Spleen (tissue), 11 donors: ENCODE results near the gene PLCB4. TPM values are rescaled to one million over a fixed set of nuclear protein-coding genes. Genes with fewer than 3 reads are reported as not detected.

Source experiments
- DNase-seq: peaks from one replicate; pipeline ENCODE4 v3.0.0-alpha.2; 2020
- H3K27ac ChIP-seq, 8 donors: fragments of 200-600 bp; sonication (generic) in 7 of 8; 1 replicate in 4 of 8; 2 replicates in 4 of 8; pipeline versions ENCODE4 v1.5.0 to v1.8.0; 2016 to 2021; ENCODE audit warnings: inconsistent platforms in 4 of 8, mild to moderate bottlenecking in 4 of 8, moderate library complexity in 1 of 8
- H3K27me3 ChIP-seq, 7 donors: fragments of 200-600 bp; sonication (generic) in 6 of 7; replicated peaks in 1 of 7; 1 replicate in 4 of 7; 2 replicates in 3 of 7; pipeline versions ENCODE4 v1.5.0 to v1.8.0; 2016 to 2021; ENCODE audit warnings: inconsistent platforms in 3 of 7, mild to moderate bottlenecking in 1 of 7
- H3K36me3 ChIP-seq, 6 donors: fragments of 200-600 bp; sonication (generic) in 5 of 6; 1 replicate in 4 of 6; 2 replicates in 2 of 6; pipeline versions ENCODE4 v1.5.0 to v1.8.0; 2016 to 2021; ENCODE audit warnings: inconsistent platforms in 2 of 6
- H3K4me1 ChIP-seq, 6 donors: fragments of 200-600 bp; sonication (generic) in 5 of 6; 1 replicate in 3 of 6; 2 replicates in 3 of 6; pipeline versions ENCODE4 v1.5.0 to v1.8.0; 2016 to 2021; ENCODE audit warnings: inconsistent platforms in 3 of 6
- H3K4me3 ChIP-seq, 8 donors: fragments of 200-600 bp; sonication (generic) in 7 of 8; 1 replicate in 4 of 8; 2 replicates in 4 of 8; pipeline versions ENCODE4 v1.5.0 to v1.8.0; 2016 to 2021; ENCODE audit warnings: inconsistent platforms in 4 of 8, mild to moderate bottlenecking in 4 of 8, moderate library complexity in 2 of 8
- H3K9me3 ChIP-seq, 8 donors: fragments of 200-600 bp; sonication (generic) in 7 of 8; 1 replicate in 4 of 8; 2 replicates in 4 of 8; pipeline versions ENCODE4 v1.5.0 to v1.8.0; 2016 to 2021; ENCODE audit warnings: inconsistent platforms in 4 of 8
- CTCF ChIP-seq, 11 experiments: fragments of 200-600 bp in 7 of 11; fragments of 450-650 bp in 4 of 11; sonication (generic) in 4 of 11; IDR thresholded peaks in 8 of 11; conservative IDR thresholded peaks in 3 of 11; 1 replicate in 7 of 11; 2 replicates in 4 of 11; pipeline versions ENCODE4 v1.4.0 to v1.8.0; 2016 to 2021; ENCODE audit warnings: antibody characterized with exemption in 11 of 11, inconsistent platforms in 4 of 11, mild to moderate bottlenecking in 1 of 11
- POLR2A ChIP-seq, 3 donors: fragments of 450-650 bp; IDR thresholded peaks; one replicate each; pipeline ENCODE4 v1.5.1; 2017; ENCODE audit warnings: antibody characterized with exemption in 3 of 3, mild to moderate bottlenecking in 1 of 3
- POLR2AphosphoS5 ChIP-seq, 3 donors: sonication (generic); formaldehyde crosslinking; IDR thresholded peaks; one replicate each; pipeline ENCODE4 v1.5.1; 2017; ENCODE audit warnings: antibody characterized with exemption in 3 of 3
- WGBS, 5 donors: extraction: QIAGEN DNeasy Blood & Tissue Kit in 3 of 5; methylation state at CpG; one replicate each; pipeline versions ENCODE4 v1.1.5 to v1.1.7; 2013 to 2018; 5-methylcytosine and 5-hydroxymethylcytosine counted together
- intact Hi-C: fragments of 100-400 bp; cut with DNase I; formaldehyde crosslinking; loops from one replicate; pipeline ENCODE4 v1.15.0; 2023; ENCODE audit warnings: low total_unique reads
- polyA plus RNA-seq, 3 donors: library from polyadenylated mRNA; stranded (reverse); fragments of 200-250 nt; gene quantifications; one replicate each; pipeline ENCODE4 v1.2.1, GENCODE V29; 2013
- total RNA-seq, 7 donors: library from RNA; depleted of rRNA in 3 of 7; stranded (reverse); fragments of >200 nt in 3 of 7; fragmentation: NEBNext Ultra II Directional in 4 of 7; extraction: Animal tissue kit (Norgen Biotek cat#: 25700) in 4 of 7; gene quantifications; one replicate each; pipeline versions ENCODE4 v1.1.0 to v1.2.1, GENCODE V29; 2016 to 2021
- donor health status: healthy with polysubstance abuse.
- donor health status: DM: no; HTN: no; CAD: no; lungs with moderate emphysema.
- donor health status: DM: no; HTN: no; CAD: no.
- donor health status: Bipolar disorder and iron deficiency.
- donor health status: healthy.
- donor health status: DM: no; HTN: no; CAD: no.
- donor health status: DM: yes; HTN: yes; CAD: no.

Gene PLCB4
- total and polyA plus RNA-seq, 10 donors: 0.43 to 4.9 (median 1.6) TPM

- TF ChIP-seq CTCF (IDR thresholded peaks at IDR 0.05 in 8 of 11, conservative IDR thresholded peaks at IDR 0.05 in 3 of 11) (no peak), POLR2A (IDR thresholded peaks at IDR 0.05) (no peak), POLR2AphosphoS5 (IDR thresholded peaks at IDR 0.05) (no peak)
- H3K4me3 ChIP-seq: no peak overlapping the region
- DNase-seq: no peak
- no peaks in the 10 kb centered on the region for H3K9me3 ChIP-seq
- intact Hi-C loops: no loop called here
- 76 to 84% (median 83%) methylated on average over 3 of the region's 3 CpGs for WGBS, 5 donors
- no peak overlapping the region for H3K27ac ChIP-seq
- no peaks in the 10 kb centered on the region for H3K4me1 ChIP-seq
- no peaks in the 10 kb centered on the region for H3K27me3 ChIP-seq
- H3K36me3 ChIP-seq: no peaks in the 10 kb centered on the region
These were observed 355.7 kb downstream of the PLCB4 start for GRCh38 chr20:9424551-9424950.

GRCh38 chr20:9427430-9428291, 358.8 kb downstream of the PLCB4 start:
- intact Hi-C loops: no loop called here
- no peaks in the 10 kb centered on the region for H3K27me3 ChIP-seq
- no peak overlapping the region for H3K27ac ChIP-seq
- H3K9me3 ChIP-seq: no peaks in the 10 kb centered on the region
- DNase-seq: no peak
- no peaks in the 10 kb centered on the region for H3K36me3 ChIP-seq
- TF ChIP-seq CTCF (IDR thresholded peaks at IDR 0.05 in 8 of 11, conservative IDR thresholded peaks at IDR 0.05 in 3 of 11): no peak
- TF ChIP-seq POLR2AphosphoS5 (IDR thresholded peaks at IDR 0.05): no peak
- no peak for TF ChIP-seq POLR2A (IDR thresholded peaks at IDR 0.05)
- H3K4me1 ChIP-seq: no peaks in the 10 kb centered on the region
- H3K4me3 ChIP-seq: no peak overlapping the region
- 77 to 84% (median 83%) methylated on average over 9 of the region's 9 CpGs for WGBS, 5 donors

GRCh38 chr20:9428292-9428607, 359.4 kb downstream of the PLCB4 start:
- Histone ChIP-seq H3K27ac (no peak overlapping the region), H3K4me1 (no peaks in the 10 kb centered on the region), H3K4me3 (no peak overlapping the region), H3K9me3 (no peaks in the 10 kb centered on the region), H3K36me3 (no peaks in the 10 kb centered on the region), H3K27me3 (no peaks in the 10 kb centered on the region)
- TF ChIP-seq POLR2A (IDR thresholded peaks at IDR 0.05) (no peak), POLR2AphosphoS5 (IDR thresholded peaks at IDR 0.05) (no peak), CTCF (IDR thresholded peaks at IDR 0.05 in 8 of 11, conservative IDR thresholded peaks at IDR 0.05 in 3 of 11) (no peak)
- no peak for DNase-seq
- intact Hi-C loops: no loop called here

GRCh38 chr20:9439806-9440205, 370.9 kb downstream of the PLCB4 start:
- no peak for DNase-seq
- Histone ChIP-seq H3K27me3 (no peaks in the 10 kb centered on the region), H3K9me3 (peaks cover 0 to 11% (median 3%) of the 10 kb centered on the region in 8 donors), H3K4me1 (no peaks in the 10 kb centered on the region), H3K36me3 (no peaks in the 10 kb centered on the region), H3K27ac (no peak overlapping the region), H3K4me3 (no peak overlapping the region)
- TF ChIP-seq POLR2A (IDR thresholded peaks at IDR 0.05) (no peak), POLR2AphosphoS5 (IDR thresholded peaks at IDR 0.05) (no peak), CTCF (IDR thresholded peaks at IDR 0.05 in 8 of 11, conservative IDR thresholded peaks at IDR 0.05 in 3 of 11) (no peak)
- intact Hi-C loops: no loop called here
